Lung (tissue), 12 donors: Measurements from ENCODE around the gene NAGA. TPM values are rescaled to one million over a fixed set of nuclear protein-coding genes. Genes with fewer than 3 reads are reported as not detected.
"Not testable (repeated sequence)": the region's sequence is repeated elsewhere in the genome, so short reads cannot be mapped to it uniquely, and the experiment has no call there.

Experiments used
- ATAC-seq: fragments of 200-7000 bp; cut with Tn5 transposase; one replicate; pipeline ENCODE4 v1.9.1; 2020; ENCODE audit warnings: moderate number of reproducible peaks; ENCODE audit not compliant: insufficient read depth, low FRiP score
- DNase-seq, 3 donors: peaks; one replicate each; pipeline ENCODE4 v3.0.0-alpha.2; 2013 to 2017
- H3K27ac ChIP-seq, 2 donors: one replicate each; pipeline ENCODE4 v1.5.1; 2013; ENCODE audit warnings: mild to moderate bottlenecking in 2 of 2, moderate library complexity in 2 of 2, control low read depth in 1 of 2, inconsistent platforms in 1 of 2, low read depth in 1 of 2, low read length in 1 of 2
- H3K27me3 ChIP-seq, 3 donors: one replicate each; pipeline ENCODE4 v1.5.1; 2013; ENCODE audit warnings: low read length in 2 of 3; ENCODE audit not compliant: control insufficient read depth in 3 of 3, insufficient read depth in 3 of 3
- H3K36me3 ChIP-seq, 4 donors: one replicate each; pipeline ENCODE4 v1.5.1; 2013; ENCODE audit warnings: low read length in 4 of 4, mild to moderate bottlenecking in 1 of 4, moderate library complexity in 1 of 4; ENCODE audit not compliant: control insufficient read depth in 4 of 4, insufficient read depth in 4 of 4
- H3K4me1 ChIP-seq, 5 donors: one replicate each; pipeline ENCODE4 v1.5.1; 2013; ENCODE audit warnings: low read length in 5 of 5, mild to moderate bottlenecking in 2 of 5, moderate library complexity in 1 of 5; ENCODE audit not compliant: control insufficient read depth in 5 of 5, insufficient read depth in 5 of 5
- H3K4me3 ChIP-seq: one replicate; pipeline ENCODE4 v1.5.1; 2013; ENCODE audit warnings: mild to moderate bottlenecking, control low read depth, moderate library complexity
- H3K9ac ChIP-seq, 2 donors: one replicate each; pipeline ENCODE4 v1.5.1; 2013; ENCODE audit warnings: low read length in 2 of 2, control low read depth in 1 of 2; ENCODE audit not compliant: insufficient read depth in 1 of 2
- H3K9me3 ChIP-seq, 4 donors: one replicate each; pipeline ENCODE4 v1.5.1; 2013; ENCODE audit warnings: low read length in 3 of 4, mild to moderate bottlenecking in 1 of 4, moderate library complexity in 1 of 4; ENCODE audit not compliant: control insufficient read depth in 4 of 4, insufficient read depth in 3 of 4
- WGBS, 2 donors: extraction: QIAGEN DNeasy Blood & Tissue Kit; methylation state at CpG; one replicate each; pipeline ENCODE4 v1.1.7; 2013; 5-methylcytosine and 5-hydroxymethylcytosine counted together
- polyA plus RNA-seq, 2 donors: library from polyadenylated mRNA; stranded (reverse); fragments of 200-250 nt; gene quantifications; one replicate each; pipeline ENCODE4 v1.2.1, GENCODE V29; 2013
- total RNA-seq, 2 donors: library from RNA; depleted of rRNA in 1 of 2; stranded (reverse); fragments of >200 nt in 1 of 2; gene quantifications; one replicate each; pipeline ENCODE4 v1.2.1, GENCODE V29; 2014 to 2021
- TF ChIP-seq, protein P1 (sequence below): IDR thresholded peaks from 2 replicates; pipeline ENCODE4 v1.5.1; 2012; ENCODE audit warnings: mild to moderate bottlenecking; ENCODE audit errors: control extremely low read depth, extremely low read depth
- donor health status: control.
- donor health status: control.
- donor health status: Bipolar disorder and iron deficiency.
- donor health status: healthy.
- donor health status: DM: yes; HTN: yes; CAD: no.

The NAGA gene
- total and polyA plus RNA-seq, 4 donors = 9.9 to 48.0 (median 39.6) TPM

DNA sequence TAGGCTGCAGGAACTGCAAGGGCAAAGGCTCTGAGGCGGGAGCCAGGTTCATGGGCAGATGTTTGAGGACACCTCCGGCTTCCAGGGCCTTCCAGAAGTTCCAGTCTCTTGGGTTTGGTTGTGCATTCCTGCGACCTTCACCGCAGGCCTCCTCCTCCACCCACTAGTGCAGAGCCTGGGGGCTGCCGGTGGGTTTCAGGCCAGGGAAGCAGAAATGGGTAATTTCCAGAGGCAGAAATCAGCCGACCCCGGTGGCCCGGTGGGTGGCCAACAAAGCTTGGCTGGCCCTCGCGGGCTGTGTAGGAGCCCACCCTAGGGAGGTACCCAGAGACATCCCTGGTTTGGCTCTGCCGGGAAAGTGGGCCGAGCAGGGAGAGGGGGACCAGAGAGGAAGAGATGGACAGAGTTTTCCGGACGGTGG is 3.0 kb upstream of the NAGA start:
- peak overlapping the region in 1 of 2 donors; percentile 93 for H3K27ac ChIP-seq
- peaks cover 7 to 49% (median 20%) of the 10 kb centered on the region in 5 donors for H3K4me1 ChIP-seq
- peak overlapping the region; percentile 72 for H3K4me3 ChIP-seq
- TF ChIP-seq, protein P1, sequence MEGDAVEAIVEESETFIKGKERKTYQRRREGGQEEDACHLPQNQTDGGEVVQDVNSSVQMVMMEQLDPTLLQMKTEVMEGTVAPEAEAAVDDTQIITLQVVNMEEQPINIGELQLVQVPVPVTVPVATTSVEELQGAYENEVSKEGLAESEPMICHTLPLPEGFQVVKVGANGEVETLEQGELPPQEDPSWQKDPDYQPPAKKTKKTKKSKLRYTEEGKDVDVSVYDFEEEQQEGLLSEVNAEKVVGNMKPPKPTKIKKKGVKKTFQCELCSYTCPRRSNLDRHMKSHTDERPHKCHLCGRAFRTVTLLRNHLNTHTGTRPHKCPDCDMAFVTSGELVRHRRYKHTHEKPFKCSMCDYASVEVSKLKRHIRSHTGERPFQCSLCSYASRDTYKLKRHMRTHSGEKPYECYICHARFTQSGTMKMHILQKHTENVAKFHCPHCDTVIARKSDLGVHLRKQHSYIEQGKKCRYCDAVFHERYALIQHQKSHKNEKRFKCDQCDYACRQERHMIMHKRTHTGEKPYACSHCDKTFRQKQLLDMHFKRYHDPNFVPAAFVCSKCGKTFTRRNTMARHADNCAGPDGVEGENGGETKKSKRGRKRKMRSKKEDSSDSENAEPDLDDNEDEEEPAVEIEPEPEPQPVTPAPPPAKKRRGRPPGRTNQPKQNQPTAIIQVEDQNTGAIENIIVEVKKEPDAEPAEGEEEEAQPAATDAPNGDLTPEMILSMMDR = no peak
- H3K9me3 ChIP-seq = no peaks in the 10 kb centered on the region
- H3K27me3 ChIP-seq = no peaks in the 10 kb centered on the region
- ATAC-seq (no peak), DNase-seq (peak in 1 of 3 donors; percentile 2)
- H3K9ac ChIP-seq = peak overlapping the region; percentile 63 to 76
- 71 to 72% methylated on average over 14 of the region's 14 CpGs for WGBS, 2 donors
- H3K36me3 ChIP-seq = peaks cover 0 to 11% (median 7%) of the 10 kb centered on the region in 4 donors

DNA sequence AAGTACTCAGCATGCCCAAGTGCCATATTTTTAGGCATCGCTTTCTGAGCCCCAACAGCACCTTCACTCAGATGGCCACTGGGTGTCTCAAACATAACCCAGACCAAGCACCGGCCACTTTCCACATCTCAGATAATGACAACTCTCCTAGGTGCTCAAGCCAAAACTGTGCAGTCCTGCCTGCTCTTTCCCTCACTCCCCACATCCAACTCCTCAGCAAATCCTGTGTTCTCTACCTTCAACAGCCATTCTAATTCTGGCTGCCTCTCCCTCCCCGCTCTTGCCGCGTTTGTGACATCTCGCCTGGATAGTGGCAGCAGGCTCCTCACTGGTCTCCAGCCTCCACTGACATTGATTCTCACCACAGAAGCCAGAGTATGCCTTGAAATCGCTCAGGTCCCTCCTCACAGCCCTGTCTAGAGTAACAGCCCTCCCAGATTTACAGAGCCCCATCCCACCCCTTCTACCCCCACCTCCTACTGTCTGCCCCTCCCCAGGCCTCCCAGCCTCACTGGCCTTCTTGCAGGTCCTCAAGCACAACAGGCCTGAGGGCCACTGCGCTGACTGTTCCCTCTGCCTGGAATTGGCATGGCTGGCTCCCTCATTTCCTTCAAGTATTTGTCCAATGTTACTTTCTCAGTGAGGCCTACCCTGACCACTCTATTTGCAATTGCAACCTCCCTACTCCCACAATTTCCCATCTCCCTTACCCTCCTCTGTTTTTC is 2.2 kb upstream of the NAGA start:
- DNase-seq (peak in 1 of 3 donors; percentile 8), ATAC-seq (no peak)
- Histone ChIP-seq H3K27ac (no peak overlapping the region), H3K36me3 (peaks cover 0 to 12% (median 8%) of the 10 kb centered on the region in 4 donors), H3K27me3 (no peaks in the 10 kb centered on the region), H3K4me1 (peaks cover 0 to 41% (median 14%) of the 10 kb centered on the region in 5 donors), H3K4me3 (no peak overlapping the region), H3K9ac (no peak overlapping the region), H3K9me3 (no peaks in the 10 kb centered on the region)
- TF ChIP-seq, protein P1 = no peak
- 83 to 97% methylated on average over 8 of the region's 8 CpGs for whole genome bisulfite sequencing, 2 donors

DNA sequence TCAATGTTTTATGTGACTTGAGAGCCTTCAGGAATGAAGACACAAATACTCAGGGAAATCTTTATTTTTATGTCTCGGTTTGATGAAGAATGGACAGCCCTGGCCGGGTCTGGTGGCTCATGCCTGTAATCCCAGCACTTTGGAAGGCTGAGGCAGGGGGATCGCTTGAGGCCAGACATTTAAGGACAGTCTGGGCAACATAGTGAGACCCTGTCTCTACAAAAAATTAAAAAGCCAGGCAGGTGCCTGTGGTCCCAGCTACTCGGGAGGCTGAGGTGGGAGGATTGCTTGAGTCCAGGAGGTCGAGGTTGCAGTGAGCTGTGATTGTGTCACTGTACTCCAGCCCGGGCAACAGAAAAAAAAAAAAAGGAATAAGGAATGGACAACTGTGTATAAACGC is 896 bp upstream of the NAGA start:
- not testable (repeated sequence) for DNase-seq, H3K27me3 ChIP-seq, H3K9me3 ChIP-seq, ATAC-seq, H3K4me3 ChIP-seq
- Histone ChIP-seq H3K36me3 (peaks cover 2 to 16% (median 6%) of the 10 kb centered on the region in 4 donors), H3K9ac (peak overlapping the region in 1 of 2 donors; percentile 89), H3K27ac (peak overlapping the region in 1 of 2 donors; percentile 79), H3K4me1 (peaks cover 0 to 41% (median 14%) of the 10 kb centered on the region in 5 donors)
- WGBS, 2 donors = 74 to 80% methylated on average over 7 of the region's 7 CpGs

- Histone ChIP-seq H3K9ac (peak overlapping the region; percentile 65 to 87), H3K4me3 (peak overlapping the region; percentile 59), H3K27ac (peak overlapping the region; percentile 79 to 99), H3K4me1 (peaks cover 0 to 34% (median 7%) of the 10 kb centered on the region in 5 donors), H3K9me3 (no peaks in the 10 kb centered on the region), H3K36me3 (peaks cover 4 to 27% (median 7%) of the 10 kb centered on the region in 4 donors), H3K27me3 (no peaks in the 10 kb centered on the region)
- ATAC-seq (peak; percentile 3), DNase-seq (peak in 1 of 3 donors; percentile 28)
- WGBS, 2 donors = 6 to 7% methylated on average over 19 of the region's 19 CpGs
- TF ChIP-seq, protein P1 = no peak
These were observed 653 bp downstream of the NAGA start for GRCh38 chr22:42069801-42070516.
